Putamen (tissue), 1 donor: ENCODE results near the gene SNED1.

Experiments used
- DNase-seq: peaks from one replicate; pipeline ENCODE4 v3.0.0-alpha.2; 2016; ENCODE audit warnings: low spot score

Gene SNED1

GRCh38 chr2:241006412-241006811 is 8.0 kb downstream of the SNED1 start:
- DNase-seq, result no peak

GRCh38 chr2:241007111-241007510 is 8.7 kb downstream of the SNED1 start:
- no peak for DNase-seq

- no peak for DNase-seq
These were observed 9.7 kb downstream of the SNED1 start for GRCh38 chr2:241007880-241008710.

- no peak for DNase-seq
These were observed 10.3 kb downstream of the SNED1 start for GRCh38 chr2:241008711-241009121.

- DNase-seq, result no peak
These were observed 10.8 kb downstream of the SNED1 start for GRCh38 chr2:241009191-241009590.

- peak; percentile 43 for DNase-seq
These were observed 11.4 kb downstream of the SNED1 start for GRCh38 chr2:241009601-241010530.

GRCh38 chr2:241010531-241011295 is 12.3 kb downstream of the SNED1 start:
- DNase-seq, result no peak

GRCh38 chr2:241011296-241011600 is 12.8 kb downstream of the SNED1 start:
- no peak for DNase-seq

GRCh38 chr2:241011751-241012510 is 13.5 kb downstream of the SNED1 start:
- DNase-seq, result no peak

GRCh38 chr2:241014224-241014623 is 15.8 kb downstream of the SNED1 start:
- DNase-seq, result no peak

- no peak for DNase-seq
These were observed 16.3 kb downstream of the SNED1 start for GRCh38 chr2:241014764-241015163.

- no peak for DNase-seq
These were observed 17.0 kb downstream of the SNED1 start for GRCh38 chr2:241015439-241015838.

- no peak for DNase-seq
These were observed 19.0 kb downstream of the SNED1 start for GRCh38 chr2:241017228-241017940.

GRCh38 chr2:241018051-241018891 is 19.9 kb downstream of the SNED1 start:
- DNase-seq, result no peak

GRCh38 chr2:241019441-241020139 is 21.2 kb downstream of the SNED1 start:
- no peak for DNase-seq

- no peak for DNase-seq
These were observed 21.8 kb downstream of the SNED1 start for GRCh38 chr2:241020201-241020600.

GRCh38 chr2:241020629-241021190 is 22.3 kb downstream of the SNED1 start:
- no peak for DNase-seq

GRCh38 chr2:241025639-241026038 is 27.2 kb downstream of the SNED1 start:
- DNase-seq, result no peak
